Measurements from ENCODE around the gene NEGR1.

NEGR1 gene

GRCh38 chr1:71371581-71371980 is 910.8 kb downstream of the NEGR1 start:
- DNase-seq (ENCODE audit: low read depth in 2 of 2) = no peak

- DNase-seq (ENCODE audit: low read depth in 2 of 2) = no peak
Measured at GRCh38 chr1:71364236-71364635, 918.1 kb downstream of the NEGR1 start.

- DNase-seq (ENCODE audit: low read depth in 2 of 2) = no peak
Measured at GRCh38 chr1:71362691-71363090, 919.6 kb downstream of the NEGR1 start.

- DNase-seq (ENCODE audit: low read depth in 2 of 2) = no peak
Measured at GRCh38 chr1:71362076-71362475, 920.3 kb downstream of the NEGR1 start.

GRCh38 chr1:71357708-71358107 is 924.6 kb downstream of the NEGR1 start:
- DNase-seq (ENCODE audit: low read depth in 2 of 2) = no peak

GRCh38 chr1:71351438-71351837 is 930.9 kb downstream of the NEGR1 start:
- DNase-seq (ENCODE audit: low read depth in 2 of 2) = no peak

- no peak for DNase-seq (ENCODE audit: low read depth in 2 of 2)
Measured at GRCh38 chr1:71350805-71351204, 931.5 kb downstream of the NEGR1 start.

- no peak for DNase-seq (ENCODE audit: low read depth in 2 of 2)
Measured at GRCh38 chr1:71350330-71350729, 932.0 kb downstream of the NEGR1 start.
